Measurements from ENCODE around the gene PKN1. TPM values are rescaled to one million over a fixed set of nuclear protein-coding genes. Genes with fewer than 3 reads are reported as not detected.

PKN1 gene
- total and polyA plus RNA-seq, 7 donors = 40.7 to 136 (median 69.2) TPM

DNA sequence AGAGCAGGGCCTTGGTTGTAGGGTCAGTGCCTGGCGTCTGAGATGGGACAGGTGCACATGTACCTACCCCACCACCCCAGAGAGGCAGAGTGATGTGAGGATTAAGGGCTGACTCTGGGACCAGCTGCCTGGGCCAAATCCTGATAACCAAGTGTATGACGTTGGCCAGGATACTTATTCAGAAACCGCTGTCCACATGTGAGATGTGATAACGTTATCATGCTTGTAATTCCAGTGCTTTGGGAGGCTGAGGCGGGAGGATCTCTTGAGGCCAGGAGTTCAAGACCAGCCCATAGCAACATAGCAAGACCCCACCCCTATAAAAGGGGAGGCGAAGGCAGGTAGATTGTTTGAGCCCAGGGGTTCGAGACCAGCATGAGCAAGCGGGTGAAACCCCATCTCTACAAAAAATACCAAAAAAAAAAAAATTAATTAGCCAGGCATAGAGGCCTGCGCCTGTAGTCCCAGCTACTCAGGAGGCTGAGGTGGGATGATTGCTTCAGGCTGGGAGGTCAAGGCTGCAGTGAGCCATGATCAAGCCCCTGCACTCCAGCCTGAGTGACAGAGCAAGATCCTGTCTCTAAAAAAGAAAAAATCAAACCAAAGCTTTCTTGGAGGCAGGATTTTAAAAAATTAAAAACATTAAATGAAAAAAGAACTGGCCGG is 41.8 kb upstream of the PKN1 start:
- peaks cover 2 to 71% of the 10 kb centered on the region in 2 donors for H3K36me3 ChIP-seq (ENCODE audit: insufficient read depth in 1 of 2, low read depth in 1 of 2)
- intact Hi-C loops (cut with DNase I) = no loop called here

GRCh38 chr19:14393329-14393728 is 39.8 kb upstream of the PKN1 start:
- intact Hi-C loops (cut with DNase I) = no loop called here
- WGBS, 3 donors = 63 to 66% (median 63%) methylated on average over 5 of the region's 5 CpGs
- no peak overlapping the region for H3K4me3 ChIP-seq
- ATAC-seq (no peak), DNase-seq (no peak)
- TF ChIP-seq CTCF (IDR thresholded peaks at IDR 0.05) = no peak
- H3K9me3 ChIP-seq = no peaks in the 10 kb centered on the region
- H3K36me3 ChIP-seq (ENCODE audit: insufficient read depth in 1 of 2, low read depth in 1 of 2) = peaks cover 2 to 82% of the 10 kb centered on the region in 2 donors
- no peak overlapping the region for H3K27ac ChIP-seq
- no peaks in the 10 kb centered on the region for H3K4me1 ChIP-seq
- no peaks in the 10 kb centered on the region for H3K27me3 ChIP-seq (ENCODE audit: insufficient read depth in 3 of 3, low read length in 2 of 3)

More for the DNA sequence above, 41.8 kb upstream of the PKN1 start:
- no peak for DNase-seq
- no peak for TF ChIP-seq CTCF (IDR thresholded peaks at IDR 0.05)
- Histone ChIP-seq H3K4me3 (no peak overlapping the region), H3K9me3 (no peaks in the 10 kb centered on the region), H3K27me3 (ENCODE audit: insufficient read depth in 3 of 3, low read length in 2 of 3) (no peaks in the 10 kb centered on the region), H3K4me1 (no peaks in the 10 kb centered on the region), H3K27ac (no peak overlapping the region)
- WGBS, 3 donors = 82 to 85% (median 83%) methylated on average over 10 of the region's 10 CpGs
- no peak for ATAC-seq

DNA sequence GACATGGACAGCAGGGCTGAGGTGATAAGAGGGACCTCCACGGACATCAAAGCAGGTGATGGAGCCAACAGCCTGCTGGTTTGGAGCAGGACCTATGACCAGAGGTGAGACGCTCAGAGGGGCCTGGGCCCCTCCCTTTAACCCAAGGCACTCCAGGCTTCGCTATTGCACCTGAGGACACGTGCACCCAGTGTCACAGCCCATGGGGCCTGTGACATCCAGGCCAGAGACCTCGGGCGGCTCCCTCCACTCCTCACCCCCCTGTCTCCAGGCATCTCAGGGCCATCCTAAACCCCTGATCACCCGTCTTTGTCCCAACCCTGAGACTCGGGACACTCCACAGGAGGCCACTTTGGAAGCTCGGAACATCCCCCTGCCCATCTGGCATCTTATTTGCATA is 38.9 kb upstream of the PKN1 start:
- no peak for DNase-seq
- H3K27ac ChIP-seq = no peak overlapping the region
- H3K4me1 ChIP-seq = no peaks in the 10 kb centered on the region
- intact Hi-C loops (cut with DNase I) = no loop called here
- peak in 2 of 4 donors; percentile 3 to 17 for ATAC-seq
- peaks cover 2 to 86% of the 10 kb centered on the region in 2 donors for H3K36me3 ChIP-seq (ENCODE audit: insufficient read depth in 1 of 2, low read depth in 1 of 2)
- 84 to 88% (median 87%) methylated on average over 9 of the region's 9 CpGs for WGBS, 3 donors
- no peaks in the 10 kb centered on the region for H3K9me3 ChIP-seq
- no peak for TF ChIP-seq CTCF (IDR thresholded peaks at IDR 0.05)
- no peak overlapping the region for H3K4me3 ChIP-seq
- H3K27me3 ChIP-seq (ENCODE audit: insufficient read depth in 3 of 3, low read length in 2 of 3) = no peaks in the 10 kb centered on the region

GRCh38 chr19:14395262-14395661 is 37.8 kb upstream of the PKN1 start:
- intact Hi-C loops (cut with DNase I) = no loop called here
- WGBS, 3 donors = 89 to 90% (median 89%) methylated on average over 9 of the region's 9 CpGs
- Histone ChIP-seq H3K27me3 (ENCODE audit: insufficient read depth in 3 of 3, low read length in 2 of 3) (no peaks in the 10 kb centered on the region), H3K9me3 (no peaks in the 10 kb centered on the region), H3K4me1 (no peaks in the 10 kb centered on the region), H3K27ac (no peak overlapping the region), H3K4me3 (no peak overlapping the region), H3K36me3 (ENCODE audit: insufficient read depth in 1 of 2, low read depth in 1 of 2) (peaks cover 2 to 93% of the 10 kb centered on the region in 2 donors)
- peak in 3 of 4 donors; percentile 14 to 32 (median 21) for ATAC-seq
- DNase-seq = no peak
- TF ChIP-seq CTCF (IDR thresholded peaks at IDR 0.05) = no peak
